ENCODE measurements around the gene PLXNA1.
A peak's percentile ranks its signal among the peaks of the same experiment; 100 is the strongest.

The PLXNA1 gene

DNA sequence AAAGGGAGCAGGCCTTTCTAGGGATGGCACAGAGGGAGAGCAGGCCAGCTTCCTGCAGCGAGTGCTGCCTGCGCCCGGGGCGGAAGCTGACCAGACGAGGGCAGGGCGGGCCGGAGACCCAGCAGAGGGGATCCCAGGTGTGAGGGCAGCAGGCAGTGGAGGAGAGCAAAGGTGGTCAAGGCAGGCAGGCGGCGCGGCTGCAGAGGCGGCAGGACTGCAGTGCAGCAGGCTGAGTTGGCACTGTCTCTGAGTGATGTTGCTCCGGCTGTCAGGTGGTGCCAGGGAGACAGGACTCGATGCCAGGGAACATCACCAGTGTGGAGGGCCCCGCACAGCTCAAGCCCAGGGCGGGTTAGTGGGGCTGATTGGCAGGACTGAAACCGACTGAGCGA, 22.3 kb upstream of the PLXNA1 start:
- CTCF ChIA-PET: interaction anchor here (0.6 to 2.1 kb wide), 6 partner anchors 12 to 588 kb away, joined by 3 to 19 read pairs (median 4); no protein-coding TSS in a partner anchor
- peak overlapping the region; percentile 88 for H3K27ac ChIP-seq
- DNase-seq (ENCODE audit: low spot score): no peak
- TF ChIP-seq, protein P1, sequence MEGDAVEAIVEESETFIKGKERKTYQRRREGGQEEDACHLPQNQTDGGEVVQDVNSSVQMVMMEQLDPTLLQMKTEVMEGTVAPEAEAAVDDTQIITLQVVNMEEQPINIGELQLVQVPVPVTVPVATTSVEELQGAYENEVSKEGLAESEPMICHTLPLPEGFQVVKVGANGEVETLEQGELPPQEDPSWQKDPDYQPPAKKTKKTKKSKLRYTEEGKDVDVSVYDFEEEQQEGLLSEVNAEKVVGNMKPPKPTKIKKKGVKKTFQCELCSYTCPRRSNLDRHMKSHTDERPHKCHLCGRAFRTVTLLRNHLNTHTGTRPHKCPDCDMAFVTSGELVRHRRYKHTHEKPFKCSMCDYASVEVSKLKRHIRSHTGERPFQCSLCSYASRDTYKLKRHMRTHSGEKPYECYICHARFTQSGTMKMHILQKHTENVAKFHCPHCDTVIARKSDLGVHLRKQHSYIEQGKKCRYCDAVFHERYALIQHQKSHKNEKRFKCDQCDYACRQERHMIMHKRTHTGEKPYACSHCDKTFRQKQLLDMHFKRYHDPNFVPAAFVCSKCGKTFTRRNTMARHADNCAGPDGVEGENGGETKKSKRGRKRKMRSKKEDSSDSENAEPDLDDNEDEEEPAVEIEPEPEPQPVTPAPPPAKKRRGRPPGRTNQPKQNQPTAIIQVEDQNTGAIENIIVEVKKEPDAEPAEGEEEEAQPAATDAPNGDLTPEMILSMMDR (conservative IDR thresholded peaks at IDR 0.05; ENCODE audit: low read depth): no peak
- POLR2A ChIA-PET (ENCODE audit: low non-redundant PET): interaction anchor here (0.6 kb wide), 1 partner anchor 320 kb away, joined by 3 read pairs; no protein-coding TSS in a partner anchor

DNA sequence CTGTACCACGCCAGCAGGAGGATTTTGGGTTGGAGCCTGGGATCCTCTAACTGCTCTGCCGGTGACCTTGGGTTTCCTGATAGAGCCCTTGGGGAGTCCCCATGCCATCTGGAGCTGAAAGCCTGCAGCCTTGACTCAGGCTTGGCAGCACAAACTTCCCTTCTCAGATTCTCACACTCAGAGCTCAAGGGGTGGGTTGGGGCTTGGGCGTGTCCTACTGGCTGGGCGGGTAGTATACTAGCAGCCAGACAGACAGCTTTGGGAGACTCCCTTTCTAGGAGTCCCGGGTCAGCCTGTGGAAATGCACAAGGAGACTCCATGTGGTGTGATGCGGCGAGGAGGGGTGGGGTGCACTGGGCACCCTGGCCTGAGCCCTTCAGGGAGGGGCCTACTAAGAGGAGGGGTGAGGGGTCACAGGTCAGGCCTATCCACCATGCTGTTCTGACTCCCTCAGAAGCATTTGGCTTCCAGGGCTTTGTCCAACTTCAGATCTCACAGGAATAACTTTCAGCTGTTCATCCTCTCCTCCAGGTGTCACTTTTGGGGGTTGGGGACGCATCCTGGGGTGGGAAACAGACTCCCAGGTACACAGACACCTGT, 21.6 kb upstream of the PLXNA1 start:
- TF ChIP-seq, protein P1 (conservative IDR thresholded peaks at IDR 0.05; ENCODE audit: low read depth): no peak
- ChIA-PET POLR2A (ENCODE audit: low non-redundant PET) (interaction anchor here (0.6 kb wide), 1 partner anchor 319 kb away, joined by 3 read pairs; no protein-coding TSS in a partner anchor), CTCF (interaction anchor here (0.6 to 2.1 kb wide), 7 partner anchors 9 to 218 kb away, joined by 3 to 19 read pairs (median 3); no protein-coding TSS in a partner anchor)
- peak; percentile 83 for DNase-seq (ENCODE audit: low spot score)
- H3K27ac ChIP-seq: peak overlapping the region; percentile 88

DNA sequence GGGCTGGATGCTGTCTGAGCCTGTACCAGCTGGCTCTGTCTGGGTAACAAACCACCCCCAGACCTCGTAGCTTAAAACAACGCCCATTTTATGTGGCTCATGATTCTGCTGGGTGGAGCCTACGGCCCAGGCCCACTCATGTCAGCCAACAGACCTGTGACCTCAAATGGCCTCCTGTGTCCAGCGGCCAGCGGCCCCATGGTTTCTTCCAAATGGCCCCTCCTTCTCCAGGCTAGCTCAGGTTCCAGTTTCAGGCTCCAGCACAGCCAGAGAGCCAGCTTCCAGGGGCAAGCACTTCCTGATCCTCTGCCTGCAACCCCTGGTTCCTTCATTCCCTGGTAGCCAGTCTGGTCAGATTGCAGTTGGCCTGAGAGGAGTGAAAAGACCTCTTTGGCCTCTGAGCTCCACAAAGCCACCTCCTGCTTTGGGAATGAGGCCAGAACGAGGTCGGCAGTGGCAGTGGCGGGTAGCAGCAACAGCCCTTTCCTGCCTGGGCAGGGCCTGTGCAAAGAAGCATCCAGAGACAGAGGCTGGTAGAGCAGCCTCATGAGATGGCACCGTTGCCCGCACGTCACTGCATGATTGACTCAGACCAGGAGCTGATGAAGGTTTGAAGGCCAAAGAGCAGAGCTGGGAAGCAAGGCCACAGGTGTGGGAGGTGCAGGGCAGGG, 21.0 kb upstream of the PLXNA1 start:
- peak overlapping the region; percentile 88 for H3K27ac ChIP-seq
- ChIA-PET CTCF (interaction anchor here (0.6 to 2.1 kb wide), 6 partner anchors 8 to 209 kb away, joined by 3 to 19 read pairs (median 3); no protein-coding TSS in a partner anchor), POLR2A (ENCODE audit: low non-redundant PET) (interaction anchor here (0.6 kb wide), 1 partner anchor 209 kb away, joined by 3 read pairs; no protein-coding TSS in a partner anchor)
- TF ChIP-seq, protein P1 (conservative IDR thresholded peaks at IDR 0.05; ENCODE audit: low read depth): no peak
- no peak for DNase-seq (ENCODE audit: low spot score)

DNA sequence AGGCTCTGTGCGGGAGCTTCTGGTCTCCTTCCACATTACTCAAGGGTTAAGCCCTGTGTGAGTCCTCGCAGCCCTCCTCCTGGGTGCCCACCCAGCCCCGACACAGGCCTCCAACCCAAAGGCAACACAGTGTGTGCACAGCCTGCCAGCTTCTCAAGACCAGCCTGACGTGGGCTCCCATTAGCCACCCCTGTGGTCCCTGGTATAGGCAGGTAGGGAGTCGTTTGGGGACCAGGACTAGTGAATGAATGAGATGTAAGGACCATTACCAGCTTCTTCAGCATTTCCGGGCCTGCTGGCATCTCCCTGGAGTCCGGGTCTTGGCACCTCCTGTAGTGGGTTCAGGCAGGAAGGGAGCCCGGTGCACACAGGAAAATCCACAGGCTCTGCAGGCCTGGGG, 20.2 kb upstream of the PLXNA1 start:
- ChIA-PET POLR2A (ENCODE audit: low non-redundant PET) (interaction anchor here (0.6 kb wide), 1 partner anchor 210 kb away, joined by 3 read pairs; no protein-coding TSS in a partner anchor), CTCF (no interaction called here)
- TF ChIP-seq, protein P1 (conservative IDR thresholded peaks at IDR 0.05; ENCODE audit: low read depth): no peak

DNA sequence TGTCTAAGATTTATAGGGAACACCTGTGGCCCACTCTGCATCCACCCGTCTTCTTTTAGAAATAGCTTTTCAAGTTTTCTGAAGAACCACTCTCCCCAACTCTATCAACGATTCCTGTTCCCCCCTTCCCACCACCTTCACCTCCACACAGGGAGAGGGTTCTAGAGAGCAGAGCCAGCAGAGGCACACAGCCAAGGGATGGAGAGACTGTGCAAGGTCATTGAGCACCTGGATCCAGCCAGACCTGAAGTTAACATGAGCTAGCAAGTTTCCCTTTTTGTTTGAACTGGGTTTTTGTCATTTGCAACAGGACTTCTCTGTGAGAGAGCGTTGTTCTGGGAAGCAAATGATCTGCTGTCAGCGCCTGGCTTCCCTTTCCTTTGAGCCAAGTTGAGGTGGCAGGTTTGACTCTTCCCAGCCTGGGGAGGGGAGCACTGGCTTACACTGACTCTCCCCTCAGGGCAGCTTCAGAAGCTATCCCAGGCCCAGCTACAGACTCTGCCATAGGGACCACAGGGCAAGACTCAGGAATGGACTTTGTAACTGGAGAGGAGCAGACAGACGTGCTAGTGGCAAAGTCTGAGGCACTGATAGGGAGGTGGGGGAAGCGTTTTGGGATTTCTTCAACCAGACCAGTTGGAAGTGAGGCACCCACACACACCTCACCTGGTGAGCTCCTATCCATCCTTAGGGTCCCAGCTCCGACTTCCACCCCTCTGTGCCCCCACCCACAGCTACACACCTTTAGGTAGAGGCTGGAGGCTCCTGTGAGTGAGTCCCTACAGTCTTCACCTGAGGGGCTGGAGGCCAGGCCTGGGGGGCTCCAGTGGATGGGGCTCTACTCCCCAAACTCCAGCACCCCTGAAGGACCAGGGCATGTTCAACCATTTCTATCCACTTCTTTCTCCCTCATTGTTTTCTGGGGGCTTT, 19.4 kb upstream of the PLXNA1 start:
- POLR2A ChIA-PET (ENCODE audit: low non-redundant PET): no interaction called here
- TF ChIP-seq, protein P1 (conservative IDR thresholded peaks at IDR 0.05; ENCODE audit: low read depth): no peak
- DNase-seq (ENCODE audit: low spot score): no peak
- CTCF ChIA-PET: interaction anchor here (0.6 to 1.0 kb wide), 3 partner anchors 18 to 507 kb away, joined by 3 read pairs; no protein-coding TSS in a partner anchor
- no peak overlapping the region for H3K27ac ChIP-seq

More for the DNA sequence above, 20.2 kb upstream of the PLXNA1 start:
- DNase-seq (ENCODE audit: low spot score): no peak
- peak overlapping the region; percentile 88 for H3K27ac ChIP-seq

DNA sequence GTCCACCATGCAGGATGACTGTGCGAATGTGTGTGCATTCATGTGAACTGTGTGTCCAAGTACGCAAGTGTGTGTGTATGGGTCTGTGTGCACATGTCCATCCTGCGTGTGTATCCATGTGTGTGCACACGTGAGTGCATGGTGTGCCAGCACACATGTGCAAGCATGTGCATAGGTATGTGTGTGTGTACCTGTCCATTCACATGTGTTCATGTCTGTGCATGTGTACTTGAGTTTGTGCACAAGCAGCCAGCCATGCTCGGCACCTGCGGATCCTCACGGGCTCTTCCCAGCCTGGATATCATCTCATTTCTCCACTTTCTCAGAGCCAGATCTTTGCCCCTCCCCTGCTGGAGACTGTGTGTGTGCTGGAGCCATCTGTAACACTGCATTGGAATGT, 18.7 kb upstream of the PLXNA1 start:
- ChIA-PET CTCF (interaction anchor here (1.0 kb wide), 1 partner anchor 507 kb away, joined by 3 read pairs; no protein-coding TSS in a partner anchor), POLR2A (ENCODE audit: low non-redundant PET) (no interaction called here)
- TF ChIP-seq, protein P1 (conservative IDR thresholded peaks at IDR 0.05; ENCODE audit: low read depth): no peak
- H3K27ac ChIP-seq: no peak overlapping the region
- no peak for DNase-seq (ENCODE audit: low spot score)

All from RWPE1 (cell line).